Upper lobe of left lung (tissue), 4 donors: ENCODE data around the gene ORC2.

Source experiments
- POLR2A ChIP-seq, 4 donors: fragments of 450-650 bp; IDR thresholded peaks; one replicate each; pipeline ENCODE4 v1.5.1; 2016 to 2017; ENCODE audit warnings: antibody characterized with exemption in 4 of 4, mild to moderate bottlenecking in 2 of 4
- POLR2AphosphoS5 ChIP-seq, 2 donors: sonication (generic); formaldehyde crosslinking; IDR thresholded peaks; one replicate each; pipeline ENCODE4 v1.5.1; 2017; ENCODE audit warnings: antibody characterized with exemption in 2 of 2
- TF ChIP-seq, protein P1 (sequence below), 6 experiments: fragments of 450-650 bp in 4 of 6; fragments of 200-600 bp in 2 of 6; sonication (generic) in 2 of 6; IDR thresholded peaks; one replicate each; pipeline ENCODE4 v1.5.1; 2016 to 2019; ENCODE audit warnings: antibody characterized with exemption in 6 of 6

DNA sequence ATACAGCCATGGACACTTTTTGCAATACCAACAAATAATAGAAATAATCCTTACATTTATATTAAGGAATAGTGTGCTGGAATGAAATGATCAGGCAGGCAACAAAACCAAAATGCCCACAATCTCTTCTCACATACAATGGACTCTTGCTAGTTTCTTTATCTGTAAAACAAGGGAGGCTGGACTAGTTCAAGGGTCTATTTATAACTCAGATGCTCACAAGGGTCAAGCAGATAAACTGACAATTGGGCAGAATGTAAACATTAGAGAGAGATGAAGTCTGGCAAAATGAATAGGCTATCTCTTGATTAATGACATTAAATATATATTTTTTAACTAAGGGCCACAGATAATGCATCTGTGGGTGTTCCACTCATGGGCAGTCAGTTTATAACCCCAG lies 86.0 kb downstream of the ORC2 start:
- TF ChIP-seq, protein P1, sequence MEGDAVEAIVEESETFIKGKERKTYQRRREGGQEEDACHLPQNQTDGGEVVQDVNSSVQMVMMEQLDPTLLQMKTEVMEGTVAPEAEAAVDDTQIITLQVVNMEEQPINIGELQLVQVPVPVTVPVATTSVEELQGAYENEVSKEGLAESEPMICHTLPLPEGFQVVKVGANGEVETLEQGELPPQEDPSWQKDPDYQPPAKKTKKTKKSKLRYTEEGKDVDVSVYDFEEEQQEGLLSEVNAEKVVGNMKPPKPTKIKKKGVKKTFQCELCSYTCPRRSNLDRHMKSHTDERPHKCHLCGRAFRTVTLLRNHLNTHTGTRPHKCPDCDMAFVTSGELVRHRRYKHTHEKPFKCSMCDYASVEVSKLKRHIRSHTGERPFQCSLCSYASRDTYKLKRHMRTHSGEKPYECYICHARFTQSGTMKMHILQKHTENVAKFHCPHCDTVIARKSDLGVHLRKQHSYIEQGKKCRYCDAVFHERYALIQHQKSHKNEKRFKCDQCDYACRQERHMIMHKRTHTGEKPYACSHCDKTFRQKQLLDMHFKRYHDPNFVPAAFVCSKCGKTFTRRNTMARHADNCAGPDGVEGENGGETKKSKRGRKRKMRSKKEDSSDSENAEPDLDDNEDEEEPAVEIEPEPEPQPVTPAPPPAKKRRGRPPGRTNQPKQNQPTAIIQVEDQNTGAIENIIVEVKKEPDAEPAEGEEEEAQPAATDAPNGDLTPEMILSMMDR (IDR thresholded peaks at IDR 0.05) = no peak
- TF ChIP-seq POLR2A (IDR thresholded peaks at IDR 0.05) (no peak), POLR2AphosphoS5 (IDR thresholded peaks at IDR 0.05) (no peak)
